ENCODE measurements around the gene MMP15. TPM values are rescaled to one million over a fixed set of nuclear protein-coding genes. Genes with fewer than 3 reads are reported as not detected.

MMP15 gene
- total RNA-seq, 1 experiment from 2014 or later = 55.5 TPM

- ATAC-seq = no peak
- ChIA-PET POLR2A (interaction anchor here (1.1 to 1.4 kb wide), 2 partner anchors 22 to 79 kb away, joined by 3 to 4 read pairs; no protein-coding TSS in a partner anchor), CTCF (interaction anchor here (1.1 to 4.7 kb wide), 5 partner anchors 17 to 72 kb away, joined by 4 to 36 read pairs (median 10); no protein-coding TSS in a partner anchor)
- peaks cover 20% of the 10 kb centered on the region for H3K4me1 Mint-ChIP-seq
- H3K9me3 Mint-ChIP-seq = peaks cover 7% of the 10 kb centered on the region
- peak overlapping the region; percentile 66; the same call in 1 of the 2 replicates for H3K27ac Mint-ChIP-seq
- H3K27me3 Mint-ChIP-seq (ENCODE audit: low read depth) = no peaks in the 10 kb centered on the region
- DNase-seq (ENCODE audit: low spot score) = no peak
- no peak overlapping the region for H3K4me3 Mint-ChIP-seq
- peaks cover 2% of the 10 kb centered on the region; the same call in 1 of the 2 replicates for H3K36me3 Mint-ChIP-seq
- TF ChIP-seq OVOL2 (CRISPR knock-in tag; IDR thresholded peaks at IDR 0.05; ENCODE audit: borderline replicate concordance) = no peak
- TF ChIP-seq NR2C2 (CRISPR knock-in tag; IDR thresholded peaks at IDR 0.05) = no peak
- TF ChIP-seq PRRX2 (CRISPR knock-in tag; IDR thresholded peaks at IDR 0.05) = no peak
- no peak for TF ChIP-seq FOXJ3 (CRISPR knock-in tag; IDR thresholded peaks at IDR 0.05; ENCODE audit: borderline replicate concordance)
- TF ChIP-seq ZNF232 (CRISPR knock-in tag; IDR thresholded peaks at IDR 0.05) = no peak
- no peak for TF ChIP-seq HMGXB4 (CRISPR knock-in tag; IDR thresholded peaks at IDR 0.05)
- TF ChIP-seq ZSCAN18 (CRISPR knock-in tag; IDR thresholded peaks at IDR 0.05) = no peak
- TF ChIP-seq EMX1 (CRISPR knock-in tag; IDR thresholded peaks at IDR 0.05) = no peak
- TF ChIP-seq KAT7 (CRISPR knock-in tag; IDR thresholded peaks at IDR 0.05; ENCODE audit: borderline replicate concordance) = no peak
- TF ChIP-seq SMAD4 (CRISPR knock-in tag; IDR thresholded peaks at IDR 0.05) = no peak
- no peak for TF ChIP-seq NR3C1 (CRISPR knock-in tag; conservative IDR thresholded peaks at IDR 0.05; ENCODE audit: low read depth)
- no peak for TF ChIP-seq FOXP1 (CRISPR knock-in tag; IDR thresholded peaks at IDR 0.05; ENCODE audit: borderline replicate concordance)
Measured at GRCh38 chr16:58049232-58050185, 24.0 kb downstream of the MMP15 start.

GRCh38 chr16:58051296-58051695 lies 25.7 kb downstream of the MMP15 start:
- ChIA-PET POLR2A (no interaction called here), CTCF (interaction anchor here (2.3 kb wide), 1 partner anchor 46 kb away, joined by 6 read pairs; no protein-coding TSS in a partner anchor)
- no peak overlapping the region for H3K4me3 Mint-ChIP-seq
- ATAC-seq (no peak), DNase-seq (ENCODE audit: low spot score) (no peak)
- no peaks in the 10 kb centered on the region for H3K27me3 Mint-ChIP-seq (ENCODE audit: low read depth)
- no peaks in the 10 kb centered on the region for H3K36me3 Mint-ChIP-seq
- H3K27ac Mint-ChIP-seq = no peak overlapping the region
- TF ChIP-seq SMAD4 (CRISPR knock-in tag; IDR thresholded peaks at IDR 0.05) (no peak), OVOL2 (CRISPR knock-in tag; IDR thresholded peaks at IDR 0.05; ENCODE audit: borderline replicate concordance) (no peak), E2F1 (CRISPR knock-in tag; IDR thresholded peaks at IDR 0.05) (no peak), CDX4 (CRISPR knock-in tag; IDR thresholded peaks at IDR 0.05; ENCODE audit: borderline replicate concordance) (no peak), KAT7 (CRISPR knock-in tag; IDR thresholded peaks at IDR 0.05; ENCODE audit: borderline replicate concordance) (no peak), TEAD4 (CRISPR knock-in tag; IDR thresholded peaks at IDR 0.05) (no peak), ZNF423 (CRISPR knock-in tag; IDR thresholded peaks at IDR 0.05) (no peak), NR1H2 (CRISPR knock-in tag; IDR thresholded peaks at IDR 0.05) (no peak), GABPB1 (CRISPR knock-in tag; IDR thresholded peaks at IDR 0.05) (no peak), PRRX2 (CRISPR knock-in tag; IDR thresholded peaks at IDR 0.05) (no peak)
- peaks cover 7% of the 10 kb centered on the region for H3K9me3 Mint-ChIP-seq
- peaks cover 20% of the 10 kb centered on the region for H3K4me1 Mint-ChIP-seq
